OCI-LY1 (cell line): Measurements from ENCODE around the gene MRM2.

Experiments
- EZH2 ChIP-seq: fragments of 200-600 bp; sonication (generic), shearing (Covaris generic); IDR thresholded peaks from 2 replicates; pipeline ENCODE4 v1.8.0; 2017; ENCODE audit warnings: borderline replicate concordance, mixed run types, mild to moderate bottlenecking, antibody characterized with exemption, low read length, moderate library complexity, mixed read lengths
- TF ChIP-seq, protein P1 (sequence below): fragments of 200-600 bp; sonication (generic), shearing (Covaris generic); IDR thresholded peaks from 2 replicates; pipeline ENCODE4 v1.5.1; 2017; ENCODE audit warnings: mild to moderate bottlenecking, antibody characterized with exemption, low read length, moderate library complexity, mixed read lengths

GRCh38 chr7:2225830-2226229, 16.2 kb downstream of the MRM2 start:
- TF ChIP-seq, protein P1, sequence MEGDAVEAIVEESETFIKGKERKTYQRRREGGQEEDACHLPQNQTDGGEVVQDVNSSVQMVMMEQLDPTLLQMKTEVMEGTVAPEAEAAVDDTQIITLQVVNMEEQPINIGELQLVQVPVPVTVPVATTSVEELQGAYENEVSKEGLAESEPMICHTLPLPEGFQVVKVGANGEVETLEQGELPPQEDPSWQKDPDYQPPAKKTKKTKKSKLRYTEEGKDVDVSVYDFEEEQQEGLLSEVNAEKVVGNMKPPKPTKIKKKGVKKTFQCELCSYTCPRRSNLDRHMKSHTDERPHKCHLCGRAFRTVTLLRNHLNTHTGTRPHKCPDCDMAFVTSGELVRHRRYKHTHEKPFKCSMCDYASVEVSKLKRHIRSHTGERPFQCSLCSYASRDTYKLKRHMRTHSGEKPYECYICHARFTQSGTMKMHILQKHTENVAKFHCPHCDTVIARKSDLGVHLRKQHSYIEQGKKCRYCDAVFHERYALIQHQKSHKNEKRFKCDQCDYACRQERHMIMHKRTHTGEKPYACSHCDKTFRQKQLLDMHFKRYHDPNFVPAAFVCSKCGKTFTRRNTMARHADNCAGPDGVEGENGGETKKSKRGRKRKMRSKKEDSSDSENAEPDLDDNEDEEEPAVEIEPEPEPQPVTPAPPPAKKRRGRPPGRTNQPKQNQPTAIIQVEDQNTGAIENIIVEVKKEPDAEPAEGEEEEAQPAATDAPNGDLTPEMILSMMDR = no peak
- TF ChIP-seq EZH2 = no peak
